Skeletal muscle satellite cell (primary cell): ENCODE data around the gene PPM1M.
"Not testable (repeated sequence)": the region's sequence is repeated elsewhere in the genome, so short reads cannot be mapped to it uniquely, and the experiment has no call there.

Experiments
- H3K27me3 ChIP-seq: 2 replicates; pipeline ENCODE4 v1.7.0; 2013; ENCODE audit warnings: low read length; ENCODE audit not compliant: control insufficient read depth, insufficient read depth
- H3K36me3 ChIP-seq: 2 replicates; pipeline ENCODE4 v1.7.0; 2013; ENCODE audit warnings: mild to moderate bottlenecking, control low read depth, low read length; ENCODE audit not compliant: insufficient read depth
- H3K4me1 ChIP-seq: 2 replicates; pipeline ENCODE4 v1.7.0; 2013; ENCODE audit warnings: low read length; ENCODE audit not compliant: control insufficient read depth, insufficient read depth
- H3K4me2 ChIP-seq: 2 replicates; pipeline ENCODE4 v1.7.0; 2013; ENCODE audit warnings: mild to moderate bottlenecking, low read length
- H3K4me3 ChIP-seq: 2 replicates; pipeline ENCODE4 v1.7.0; 2013; ENCODE audit warnings: low read length
- H3K9ac ChIP-seq: 2 replicates; pipeline ENCODE4 v1.7.0; 2013; ENCODE audit warnings: mild to moderate bottlenecking, low read depth, low read length, moderate library complexity
- H3K9me3 ChIP-seq: replicated peaks from 2 replicates; pipeline ENCODE4 v1.7.0; 2013; ENCODE audit warnings: mild to moderate bottlenecking, control low read depth, low read length

The PPM1M gene

GRCh38 chr3:52274781-52275180 lies 29.2 kb downstream of the PPM1M start:
- H3K27me3 ChIP-seq, H3K4me2 ChIP-seq, H3K9ac ChIP-seq, H3K4me3 ChIP-seq, H3K9me3 ChIP-seq: not testable (repeated sequence)
- Histone ChIP-seq H3K4me1 (peaks cover 34% of the 10 kb centered on the region), H3K36me3 (peaks cover 30% of the 10 kb centered on the region)

- H3K4me2 ChIP-seq = peak overlapping the region; percentile 89
- H3K36me3 ChIP-seq = peaks cover 16% of the 10 kb centered on the region
- H3K9me3 ChIP-seq = no peaks in the 10 kb centered on the region
- H3K9ac ChIP-seq = peak overlapping the region; percentile 97
- no peaks in the 10 kb centered on the region for H3K27me3 ChIP-seq
- H3K4me1 ChIP-seq = peaks cover 31% of the 10 kb centered on the region
- peak overlapping the region; percentile 99 for H3K4me3 ChIP-seq
Measured at GRCh38 chr3:52277071-52277964, 31.8 kb downstream of the PPM1M start.

- Histone ChIP-seq H3K4me1 (peaks cover 31% of the 10 kb centered on the region), H3K9me3 (no peaks in the 10 kb centered on the region)
Measured at GRCh38 chr3:52277972-52278509, 32.5 kb downstream of the PPM1M start.

GRCh38 chr3:52278510-52279069 lies 33.0 kb downstream of the PPM1M start, which contains the start of gene WDR82:
Gene WDR82, minus strand, starts transcription at chr3:52278649. Its CDS starts 288 bp downstream, at chr3:52278361.
- Histone ChIP-seq H3K4me2 (peak within 1 kb of the TSS; percentile 89), H3K36me3 (peaks cover 9% of the 10 kb centered on the region), H3K9ac (peak within 1 kb of the TSS; percentile 97), H3K27me3 (no peaks in the 10 kb centered on the region), H3K4me1 (peaks cover 31% of the 10 kb centered on the region), H3K4me3 (peak within 1 kb of the TSS; percentile 99), H3K9me3 (no peaks in the 10 kb centered on the region)

More at GRCh38 chr3:52277972-52278509, 32.5 kb downstream of the PPM1M start:
- peak overlapping the region; percentile 99 for H3K4me3 ChIP-seq
- H3K36me3 ChIP-seq = peaks cover 9% of the 10 kb centered on the region
- H3K4me2 ChIP-seq = peak overlapping the region; percentile 89
- H3K9ac ChIP-seq = peak overlapping the region; percentile 97
- no peaks in the 10 kb centered on the region for H3K27me3 ChIP-seq

- Histone ChIP-seq H3K4me3 (peak overlapping the region; percentile 99), H3K27me3 (no peaks in the 10 kb centered on the region), H3K36me3 (peaks cover 3% of the 10 kb centered on the region), H3K4me1 (peaks cover 24% of the 10 kb centered on the region), H3K4me2 (peak overlapping the region; percentile 89), H3K9ac (peak overlapping the region; percentile 97), H3K9me3 (no peaks in the 10 kb centered on the region)
Measured at GRCh38 chr3:52279596-52279995, 34.0 kb downstream of the PPM1M start.

- H3K9me3 ChIP-seq = no peaks in the 10 kb centered on the region
- peak overlapping the region; percentile 99 for H3K4me3 ChIP-seq
- no peaks in the 10 kb centered on the region for H3K27me3 ChIP-seq
- peaks cover 24% of the 10 kb centered on the region for H3K4me1 ChIP-seq
- H3K9ac ChIP-seq = peak overlapping the region; percentile 97
- peaks cover 2% of the 10 kb centered on the region for H3K36me3 ChIP-seq
- H3K4me2 ChIP-seq = peak overlapping the region; percentile 89
Measured at GRCh38 chr3:52280050-52280461, 34.5 kb downstream of the PPM1M start.

GRCh38 chr3:52281981-52282801 lies 36.6 kb downstream of the PPM1M start:
- peaks cover 24% of the 10 kb centered on the region for H3K4me1 ChIP-seq
- no peak overlapping the region for H3K4me2 ChIP-seq
- peaks cover 2% of the 10 kb centered on the region for H3K36me3 ChIP-seq
- no peak overlapping the region for H3K4me3 ChIP-seq
- H3K27me3 ChIP-seq = no peaks in the 10 kb centered on the region
- H3K9me3 ChIP-seq = no peaks in the 10 kb centered on the region
- H3K9ac ChIP-seq = no peak overlapping the region

- no peak overlapping the region for H3K4me2 ChIP-seq
- no peaks in the 10 kb centered on the region for H3K36me3 ChIP-seq
- no peak overlapping the region for H3K4me3 ChIP-seq
- H3K9me3 ChIP-seq = no peaks in the 10 kb centered on the region
- H3K27me3 ChIP-seq = no peaks in the 10 kb centered on the region
- peaks cover 24% of the 10 kb centered on the region for H3K4me1 ChIP-seq
- H3K9ac ChIP-seq = no peak overlapping the region
Measured at GRCh38 chr3:52283306-52283705, 37.7 kb downstream of the PPM1M start.

- peaks cover 29% of the 10 kb centered on the region for H3K4me1 ChIP-seq
- not testable (repeated sequence) for H3K36me3 ChIP-seq, H3K4me2 ChIP-seq, H3K9me3 ChIP-seq, H3K4me3 ChIP-seq, H3K9ac ChIP-seq, H3K27me3 ChIP-seq
Measured at GRCh38 chr3:52284051-52284450, 38.5 kb downstream of the PPM1M start.

GRCh38 chr3:52286777-52287110 lies 41.2 kb downstream of the PPM1M start:
- H3K4me3 ChIP-seq = peak overlapping the region; percentile 95
- peaks cover 17% of the 10 kb centered on the region for H3K4me1 ChIP-seq
- H3K9ac ChIP-seq = peak overlapping the region; percentile 98
- H3K36me3 ChIP-seq = peaks cover 1% of the 10 kb centered on the region
- H3K4me2 ChIP-seq = peak overlapping the region; percentile 90
- H3K27me3 ChIP-seq = no peaks in the 10 kb centered on the region
- H3K9me3 ChIP-seq = no peaks in the 10 kb centered on the region

- Histone ChIP-seq H3K4me2 (peak overlapping the region; percentile 90), H3K9ac (peak overlapping the region; percentile 98), H3K36me3 (peaks cover 13% of the 10 kb centered on the region), H3K27me3 (no peaks in the 10 kb centered on the region), H3K9me3 (no peaks in the 10 kb centered on the region), H3K4me3 (peak overlapping the region; percentile 95), H3K4me1 (peaks cover 17% of the 10 kb centered on the region)
Measured at GRCh38 chr3:52288674-52289073, 43.1 kb downstream of the PPM1M start.
